ENCODE results near the gene BMPR1A. TPM values are rescaled to one million over a fixed set of nuclear protein-coding genes. Genes with fewer than 3 reads are reported as not detected.

The BMPR1A gene
- total and polyA plus RNA-seq, 10 of the 15 experiments (the other 5 are each of a cell fraction or from before 2014, with no cell fraction given) = 2.3 to 22.7 (median 13.1) TPM

GRCh38 chr10:86964061-86964846 is 207.8 kb downstream of the BMPR1A start:
- Histone ChIP-seq H3K9me3 (replicated peaks; ENCODE audit: control insufficient read depth, insufficient read depth, low read length) (no peaks in the 10 kb centered on the region), H3K9ac (ENCODE audit: control insufficient read depth, insufficient read depth, low read length) (no peak overlapping the region), H3K4me2 (ENCODE audit: control insufficient read depth, insufficient read depth) (no peak overlapping the region), H3K4me1 (ENCODE audit: control insufficient read depth, insufficient read depth, low read length) (peaks cover 52% of the 10 kb centered on the region), H2AFZ (ENCODE audit: control insufficient read depth, low read depth, low read length) (no peak overlapping the region), H3K27ac (ENCODE audit: control insufficient read depth, insufficient read depth) (no peak overlapping the region), H3K4me3 (no peak overlapping the region), H3K79me2 (ENCODE audit: control insufficient read depth, insufficient read depth, low read length) (no peaks in the 10 kb centered on the region), H3K27me3 (replicated peaks in 1 of 2; ENCODE audit: control insufficient read depth in 2 of 2, insufficient read depth in 2 of 2, low read length in 1 of 2) (no peaks in the 10 kb centered on the region), H4K20me1 (ENCODE audit: control insufficient read depth, insufficient read depth) (no peaks in the 10 kb centered on the region), H3K36me3 (ENCODE audit: control insufficient read depth in 2 of 2, insufficient read depth in 2 of 2, low read length in 1 of 2) (no peaks in the 10 kb centered on the region)
- POLR2A ChIA-PET = no interaction called here
- no TSS peak for BruUV-seq (replicated peaks)
- ATAC-seq (no peak), FAIRE-seq (no peak), DNase-seq (ENCODE audit: low read depth, low spot score) (no peak)
- SMC1A ChIA-PET (ENCODE audit: uncharacterized antibody, unreplicated experiment) = no interaction called here
- CTCF ChIA-PET = interaction anchor here (0.6 to 3.5 kb wide), 3 partner anchors 25 to 831 kb away, joined by 3 to 25 read pairs (median 3); no protein-coding TSS in a partner anchor
- in situ Hi-C loops (cut with MboI) = no loop called here
- intact Hi-C loops (cut with micrococcal nuclease; ENCODE audit: unreplicated experiment) = no loop called here
- 91% methylated on average over 13 of the region's 13 CpGs for WGBS (ENCODE audit: insufficient coverage, insufficient replicate concordance, low lambda C conversion rate, missing lambda C conversion rate)
- RAD21 ChIA-PET (ENCODE audit: unreplicated experiment) = interaction anchor here (0.9 kb wide), 1 partner anchor 25 kb away, joined by 5 read pairs; no protein-coding TSS in a partner anchor
- TF ChIP-seq TCF3 (IDR thresholded peaks at IDR 0.05; ENCODE audit: borderline replicate concordance, insufficient read depth, low read depth, low read length) (no peak), EP300 (IDR thresholded peaks at IDR 0.05; ENCODE audit: borderline replicate concordance in 1 of 2, control insufficient read depth in 1 of 2, low read depth in 2 of 2, low read length in 2 of 2) (no peak), ZBTB4 (CRISPR knock-in tag; IDR thresholded peaks at IDR 0.05) (no peak), EED (IDR thresholded peaks at IDR 0.05; ENCODE audit: low read depth) (no peak), FOS (IDR thresholded peaks at IDR 0.05; ENCODE audit: borderline replicate concordance, extremely low read depth, insufficient read length) (no peak), ZBTB40 (IDR thresholded peaks at IDR 0.05; ENCODE audit: borderline replicate concordance) (no peak)
- TF ChIP-seq, protein P1, sequence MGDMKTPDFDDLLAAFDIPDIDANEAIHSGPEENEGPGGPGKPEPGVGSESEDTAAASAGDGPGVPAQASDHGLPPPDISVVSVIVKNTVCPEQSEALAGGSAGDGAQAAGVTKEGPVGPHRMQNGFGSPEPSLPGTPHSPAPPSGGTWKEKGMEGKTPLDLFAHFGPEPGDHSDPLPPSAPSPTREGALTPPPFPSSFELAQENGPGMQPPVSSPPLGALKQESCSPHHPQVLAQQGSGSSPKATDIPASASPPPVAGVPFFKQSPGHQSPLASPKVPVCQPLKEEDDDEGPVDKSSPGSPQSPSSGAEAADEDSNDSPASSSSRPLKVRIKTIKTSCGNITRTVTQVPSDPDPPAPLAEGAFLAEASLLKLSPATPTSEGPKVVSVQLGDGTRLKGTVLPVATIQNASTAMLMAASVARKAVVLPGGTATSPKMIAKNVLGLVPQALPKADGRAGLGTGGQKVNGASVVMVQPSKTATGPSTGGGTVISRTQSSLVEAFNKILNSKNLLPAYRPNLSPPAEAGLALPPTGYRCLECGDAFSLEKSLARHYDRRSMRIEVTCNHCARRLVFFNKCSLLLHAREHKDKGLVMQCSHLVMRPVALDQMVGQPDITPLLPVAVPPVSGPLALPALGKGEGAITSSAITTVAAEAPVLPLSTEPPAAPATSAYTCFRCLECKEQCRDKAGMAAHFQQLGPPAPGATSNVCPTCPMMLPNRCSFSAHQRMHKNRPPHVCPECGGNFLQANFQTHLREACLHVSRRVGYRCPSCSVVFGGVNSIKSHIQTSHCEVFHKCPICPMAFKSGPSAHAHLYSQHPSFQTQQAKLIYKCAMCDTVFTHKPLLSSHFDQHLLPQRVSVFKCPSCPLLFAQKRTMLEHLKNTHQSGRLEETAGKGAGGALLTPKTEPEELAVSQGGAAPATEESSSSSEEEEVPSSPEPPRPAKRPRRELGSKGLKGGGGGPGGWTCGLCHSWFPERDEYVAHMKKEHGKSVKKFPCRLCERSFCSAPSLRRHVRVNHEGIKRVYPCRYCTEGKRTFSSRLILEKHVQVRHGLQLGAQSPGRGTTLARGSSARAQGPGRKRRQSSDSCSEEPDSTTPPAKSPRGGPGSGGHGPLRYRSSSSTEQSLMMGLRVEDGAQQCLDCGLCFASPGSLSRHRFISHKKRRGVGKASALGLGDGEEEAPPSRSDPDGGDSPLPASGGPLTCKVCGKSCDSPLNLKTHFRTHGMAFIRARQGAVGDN (IDR thresholded peaks at IDR 0.05) = no peak
- TF ChIP-seq, protein P2, sequence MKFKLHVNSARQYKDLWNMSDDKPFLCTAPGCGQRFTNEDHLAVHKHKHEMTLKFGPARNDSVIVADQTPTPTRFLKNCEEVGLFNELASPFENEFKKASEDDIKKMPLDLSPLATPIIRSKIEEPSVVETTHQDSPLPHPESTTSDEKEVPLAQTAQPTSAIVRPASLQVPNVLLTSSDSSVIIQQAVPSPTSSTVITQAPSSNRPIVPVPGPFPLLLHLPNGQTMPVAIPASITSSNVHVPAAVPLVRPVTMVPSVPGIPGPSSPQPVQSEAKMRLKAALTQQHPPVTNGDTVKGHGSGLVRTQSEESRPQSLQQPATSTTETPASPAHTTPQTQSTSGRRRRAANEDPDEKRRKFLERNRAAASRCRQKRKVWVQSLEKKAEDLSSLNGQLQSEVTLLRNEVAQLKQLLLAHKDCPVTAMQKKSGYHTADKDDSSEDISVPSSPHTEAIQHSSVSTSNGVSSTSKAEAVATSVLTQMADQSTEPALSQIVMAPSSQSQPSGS (IDR thresholded peaks at IDR 0.05; ENCODE audit: low read length) = no peak

All from GM12878 (cell line).